ENCODE data around the gene SNX7.

The SNX7 gene

GRCh38 chr1:98672189-98672588 is 10.7 kb downstream of the SNX7 start:
- TF ChIP-seq EGR1 (IDR thresholded peaks at IDR 0.05) (no peak), FOXM1 (IDR thresholded peaks at IDR 0.05; ENCODE audit: borderline replicate concordance, low read depth) (no peak), CEBPB (IDR thresholded peaks at IDR 0.05) (no peak), REST (IDR thresholded peaks at IDR 0.05; ENCODE audit: low read depth) (no peak), NFIC (IDR thresholded peaks at IDR 0.05) (0 out of 2 replicates have a peak, but pooled peaks have one; percentile 21)

- TF ChIP-seq CEBPB (IDR thresholded peaks at IDR 0.05) (no peak), EP300 (IDR thresholded peaks at IDR 0.05; ENCODE audit: borderline replicate concordance) (no peak), NFIC (IDR thresholded peaks at IDR 0.05) (no peak), TCF12 (IDR thresholded peaks at IDR 0.05; ENCODE audit: low read depth) (no peak), CREB1 (IDR thresholded peaks at IDR 0.05; ENCODE audit: low read depth) (no peak), FOXM1 (IDR thresholded peaks at IDR 0.05; ENCODE audit: borderline replicate concordance, low read depth) (no peak), EGR1 (IDR thresholded peaks at IDR 0.05) (no peak), TEAD4 (IDR thresholded peaks at IDR 0.05) (no peak), MAX (IDR thresholded peaks at IDR 0.05) (no peak), YY1 (IDR thresholded peaks at IDR 0.05; ENCODE audit: low read depth) (no peak), RAD21 (IDR thresholded peaks at IDR 0.05; ENCODE audit: low read depth) (no peak), ZBTB7A (IDR thresholded peaks at IDR 0.05; ENCODE audit: low read depth) (no peak), REST (IDR thresholded peaks at IDR 0.05; ENCODE audit: low read depth) (no peak), TAF1 (IDR thresholded peaks at IDR 0.05; ENCODE audit: low read depth) (no peak)
Observed at GRCh38 chr1:98674075-98674781, 12.7 kb downstream of the SNX7 start.

GRCh38 chr1:98675282-98675681 is 13.8 kb downstream of the SNX7 start:
- TF ChIP-seq ZBTB7A (IDR thresholded peaks at IDR 0.05; ENCODE audit: low read depth) (no peak), RAD21 (IDR thresholded peaks at IDR 0.05; ENCODE audit: low read depth) (no peak), YY1 (IDR thresholded peaks at IDR 0.05; ENCODE audit: low read depth) (no peak), USF1 (IDR thresholded peaks at IDR 0.05) (no peak), CREB1 (IDR thresholded peaks at IDR 0.05; ENCODE audit: low read depth) (no peak), EP300 (IDR thresholded peaks at IDR 0.05; ENCODE audit: borderline replicate concordance) (no peak), TAF1 (IDR thresholded peaks at IDR 0.05; ENCODE audit: low read depth) (no peak), MAX (IDR thresholded peaks at IDR 0.05) (no peak), FOXM1 (IDR thresholded peaks at IDR 0.05; ENCODE audit: borderline replicate concordance, low read depth) (no peak), REST (IDR thresholded peaks at IDR 0.05; ENCODE audit: low read depth) (no peak), CEBPB (IDR thresholded peaks at IDR 0.05) (no peak), TEAD4 (IDR thresholded peaks at IDR 0.05) (no peak), TCF12 (IDR thresholded peaks at IDR 0.05; ENCODE audit: low read depth) (no peak), EGR1 (IDR thresholded peaks at IDR 0.05) (no peak), NFIC (IDR thresholded peaks at IDR 0.05) (no peak)

GRCh38 chr1:98677288-98677687 is 15.8 kb downstream of the SNX7 start:
- TF ChIP-seq TAF1 (IDR thresholded peaks at IDR 0.05; ENCODE audit: low read depth): no peak
- TF ChIP-seq YY1 (IDR thresholded peaks at IDR 0.05; ENCODE audit: low read depth): no peak
- no peak for TF ChIP-seq EP300 (IDR thresholded peaks at IDR 0.05; ENCODE audit: borderline replicate concordance)
- TF ChIP-seq FOXM1 (IDR thresholded peaks at IDR 0.05; ENCODE audit: borderline replicate concordance, low read depth): no peak
- no peak for TF ChIP-seq TEAD4 (IDR thresholded peaks at IDR 0.05)
- TF ChIP-seq ZBTB7A (IDR thresholded peaks at IDR 0.05; ENCODE audit: low read depth): no peak
- no peak for TF ChIP-seq CEBPB (IDR thresholded peaks at IDR 0.05)
- TF ChIP-seq MAX (IDR thresholded peaks at IDR 0.05): no peak
- no peak for TF ChIP-seq REST (IDR thresholded peaks at IDR 0.05; ENCODE audit: low read depth)
- TF ChIP-seq CREB1 (IDR thresholded peaks at IDR 0.05; ENCODE audit: low read depth): no peak
- no peak for TF ChIP-seq NFIC (IDR thresholded peaks at IDR 0.05)
- TF ChIP-seq USF1 (IDR thresholded peaks at IDR 0.05): no peak
- no peak for TF ChIP-seq TCF12 (IDR thresholded peaks at IDR 0.05; ENCODE audit: low read depth)
- no peak for TF ChIP-seq RAD21 (IDR thresholded peaks at IDR 0.05; ENCODE audit: low read depth)

All from Ishikawa (cell line).